SK-N-SH treated with all-trans-retinoic acid at 6 μM for 48 hours (cell line): ENCODE results near the gene CCDC106.

Source experiments
- ARNTL ChIP-seq: fragments of 450-650 bp; formaldehyde crosslinking; IDR thresholded peaks from 2 replicates; pipeline ENCODE4 v1.5.0; 2020; ENCODE audit warnings: low read depth, mild to moderate bottlenecking, moderate library complexity, borderline replicate concordance
- CSRNP3 ChIP-seq: fragments of 250-450 bp; sonication (Bioruptor Pico); IDR thresholded peaks from 2 replicates; pipeline ENCODE4 v1.5.1; 2021; ENCODE audit warnings: mild to moderate bottlenecking, moderate library complexity
- ESRRG ChIP-seq: fragments of 250-450 bp; sonication (Bioruptor Pico); IDR thresholded peaks from 2 replicates; pipeline ENCODE4 v1.6.1; 2021; ENCODE audit warnings: mild to moderate bottlenecking
- GLIS3 ChIP-seq: fragments of 250-450 bp; sonication (Bioruptor Pico); IDR thresholded peaks from 2 replicates; pipeline ENCODE4 v1.5.0; 2020; ENCODE audit warnings: mild to moderate bottlenecking, moderate library complexity
- PATZ1 ChIP-seq: fragments of 250-450 bp; sonication (Bioruptor Pico); IDR thresholded peaks from 2 replicates; pipeline ENCODE4 v1.8.0; 2020; ENCODE audit warnings: mild to moderate bottlenecking, moderate library complexity, borderline replicate concordance
- POU6F1 ChIP-seq: fragments of 250-450 bp; sonication (Bioruptor Pico); IDR thresholded peaks from 2 replicates; pipeline ENCODE4 v1.8.0; 2021; ENCODE audit warnings: low read depth, mild to moderate bottlenecking, moderate library complexity, borderline replicate concordance
- RARB ChIP-seq: fragments of 250-450 bp; sonication (Bioruptor Pico); IDR thresholded peaks from 2 replicates; pipeline ENCODE4 v1.8.0; 2021; ENCODE audit warnings: mild to moderate bottlenecking, moderate library complexity
- TCF4 ChIP-seq: fragments of 250-450 bp; sonication (Bioruptor Pico); IDR thresholded peaks from 2 replicates; pipeline ENCODE4 v1.8.0; 2021; ENCODE audit warnings: mild to moderate bottlenecking, moderate library complexity, borderline replicate concordance
- TOX ChIP-seq: fragments of 250-450 bp; sonication (Bioruptor Pico); IDR thresholded peaks from 2 replicates; pipeline ENCODE4 v1.8.0; 2021; ENCODE audit warnings: mild to moderate bottlenecking, moderate library complexity, borderline replicate concordance
- ZFP3 ChIP-seq: fragments of 250-450 bp; sonication (Bioruptor Pico); IDR thresholded peaks from 2 replicates; pipeline ENCODE4 v1.5.0; 2020; ENCODE audit warnings: mild to moderate bottlenecking, moderate library complexity
- ZFP30 ChIP-seq: fragments of 450-650 bp; formaldehyde crosslinking; IDR thresholded peaks from 2 replicates; pipeline ENCODE4 v1.5.0; 2022; ENCODE audit warnings: mild to moderate bottlenecking, moderate library complexity
- ZNF565 ChIP-seq: fragments of 450-650 bp; formaldehyde crosslinking; conservative IDR thresholded peaks from 2 replicates; pipeline ENCODE4 v1.5.0; 2020; ENCODE audit warnings: low read depth, mild to moderate bottlenecking, moderate library complexity
- ZNF70 ChIP-seq: fragments of 450-650 bp; formaldehyde crosslinking; IDR thresholded peaks from 2 replicates; pipeline ENCODE4 v1.5.0; 2020; ENCODE audit warnings: mild to moderate bottlenecking, moderate library complexity

- TF ChIP-seq PATZ1 (no peak), ARNTL (CRISPR knock-in tag) (no peak), RARB (CRISPR knock-in tag) (no peak), ZFP30 (CRISPR knock-in tag) (no peak), ZNF70 (CRISPR knock-in tag) (no peak), TOX (CRISPR knock-in tag) (no peak), ZFP3 (CRISPR knock-in tag) (no peak), ESRRG (CRISPR knock-in tag) (no peak), POU6F1 (CRISPR knock-in tag) (no peak), CSRNP3 (CRISPR knock-in tag) (no peak), TCF4 (no peak), GLIS3 (CRISPR knock-in tag) (no peak), ZNF565 (CRISPR knock-in tag) (no peak)
These were observed 30.2 kb downstream of the CCDC106 start for GRCh38 chr19:55678121-55678671.
